Sigmoid colon (tissue), 4 donors: ENCODE measurements around the gene SLC50A1.

Experiments
- CTCF ChIP-seq, 4 experiments: fragments of 450-650 bp in 3 of 4; fragments of 200-600 bp in 1 of 4; IDR thresholded peaks; one replicate each; pipeline ENCODE4 v1.5.1; 2016 to 2019; ENCODE audit warnings: antibody characterized with exemption in 4 of 4, mild to moderate bottlenecking in 3 of 4, moderate library complexity in 2 of 4
- EP300 ChIP-seq, 4 donors: sonication (generic); formaldehyde crosslinking; IDR thresholded peaks; one replicate each; pipeline ENCODE4 v1.6.1; 2017; ENCODE audit warnings: antibody characterized with exemption in 4 of 4

GRCh38 chr1:155117610-155118009, 18.0 kb upstream of the SLC50A1 start:
- TF ChIP-seq CTCF (IDR thresholded peaks at IDR 0.05) (no peak), EP300 (IDR thresholded peaks at IDR 0.05) (no peak)
